BJ (cell line): Measurements from ENCODE around the gene SGTA. TPM values are rescaled to one million over a fixed set of nuclear protein-coding genes. Genes with fewer than 3 reads are reported as not detected.

ENCODE experiments used
- CTCF ChIA-PET: fragments of 350-600 bp; formaldehyde crosslinking; extraction: SDS; loops from one replicate; lab custom pipeline; 2021; ENCODE audit warnings: antibody characterized with exemption, inconsistent platforms; lab: Yijun Ruan, JAX
- POLR2A ChIA-PET: fragments of 300-600 bp; sonication (Branson Sonifier 250); formaldehyde crosslinking; extraction: SDS; loops from one replicate; lab custom pipeline; 2021; ENCODE audit warnings: antibody characterized with exemption; lab: Charles Lee
- DNase-seq: peaks from one replicate; pipeline ENCODE4 v3.0.0-alpha.2; 2011; ENCODE audit warnings: low read depth
- H3K27me3 ChIP-seq: 2 replicates; pipeline ENCODE4 v1.6.0; 2011; ENCODE audit warnings: low read length; ENCODE audit not compliant: control insufficient read depth, insufficient read depth
- H3K36me3 ChIP-seq: 2 replicates; pipeline ENCODE4 v1.5.1; 2011; ENCODE audit warnings: low read length; ENCODE audit not compliant: control insufficient read depth, insufficient read depth
- H3K4me3 ChIP-seq: 2 replicates; pipeline ENCODE4 v1.5.1; 2011; ENCODE audit warnings: low read depth, mild to moderate bottlenecking, control low read depth, low read length
- polyA plus RNA-seq: library from polyadenylated mRNA; depleted of rRNA; stranded (reverse); fragments of >200 nt; gene quantifications from 2 replicates; pipeline ENCODE4 v1.2.3, GENCODE V29; 2011
- TF ChIP-seq, protein P1 (sequence below): IDR thresholded peaks from 2 replicates; pipeline ENCODE4 v1.5.1; 2011; ENCODE audit warnings: low read depth, mild to moderate bottlenecking, control low read depth, inconsistent platforms, low read length, moderate library complexity; ENCODE audit not compliant: insufficient read depth

SGTA gene
- polyA plus RNA-seq, 1 experiment: 88.2 TPM

GRCh38 chr19:2721570-2722540 is 61.2 kb downstream of the SGTA start:
- TF ChIP-seq, protein P1, sequence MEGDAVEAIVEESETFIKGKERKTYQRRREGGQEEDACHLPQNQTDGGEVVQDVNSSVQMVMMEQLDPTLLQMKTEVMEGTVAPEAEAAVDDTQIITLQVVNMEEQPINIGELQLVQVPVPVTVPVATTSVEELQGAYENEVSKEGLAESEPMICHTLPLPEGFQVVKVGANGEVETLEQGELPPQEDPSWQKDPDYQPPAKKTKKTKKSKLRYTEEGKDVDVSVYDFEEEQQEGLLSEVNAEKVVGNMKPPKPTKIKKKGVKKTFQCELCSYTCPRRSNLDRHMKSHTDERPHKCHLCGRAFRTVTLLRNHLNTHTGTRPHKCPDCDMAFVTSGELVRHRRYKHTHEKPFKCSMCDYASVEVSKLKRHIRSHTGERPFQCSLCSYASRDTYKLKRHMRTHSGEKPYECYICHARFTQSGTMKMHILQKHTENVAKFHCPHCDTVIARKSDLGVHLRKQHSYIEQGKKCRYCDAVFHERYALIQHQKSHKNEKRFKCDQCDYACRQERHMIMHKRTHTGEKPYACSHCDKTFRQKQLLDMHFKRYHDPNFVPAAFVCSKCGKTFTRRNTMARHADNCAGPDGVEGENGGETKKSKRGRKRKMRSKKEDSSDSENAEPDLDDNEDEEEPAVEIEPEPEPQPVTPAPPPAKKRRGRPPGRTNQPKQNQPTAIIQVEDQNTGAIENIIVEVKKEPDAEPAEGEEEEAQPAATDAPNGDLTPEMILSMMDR: no peak
- CTCF ChIA-PET: interaction anchor here (2.4 kb wide), 1 partner anchor 73 kb away, joined by 15 read pairs; no protein-coding TSS in a partner anchor
- H3K27me3 ChIP-seq: peaks cover 4% of the 10 kb centered on the region; the same call in 1 of the 2 replicates
- no peak for DNase-seq
- no peaks in the 10 kb centered on the region for H3K36me3 ChIP-seq
- H3K4me3 ChIP-seq: peak overlapping the region; percentile 64
- POLR2A ChIA-PET: no interaction called here

GRCh38 chr19:2720777-2721569 is 62.1 kb downstream of the SGTA start, which contains the start of gene DIRAS1:
Gene DIRAS1 (minus strand): TSS chr19:2721372. CDS start chr19:2717806, 3,566 bp downstream.
- H3K27me3 ChIP-seq: no peaks in the 10 kb centered on the region

GRCh38 chr19:2719920-2720776 is 62.9 kb downstream of the SGTA start:
- H3K27me3 ChIP-seq: no peaks in the 10 kb centered on the region
- ChIA-PET POLR2A (no interaction called here), CTCF (interaction anchor here (1.0 kb wide), 1 partner anchor 28 kb away, joined by 3 read pairs; no protein-coding TSS in a partner anchor)
- H3K4me3 ChIP-seq: peak overlapping the region; percentile 64
- DNase-seq: no peak
- H3K36me3 ChIP-seq: peaks cover 1% of the 10 kb centered on the region; the same call in 1 of the 2 replicates
- TF ChIP-seq, protein P1: 0 out of 2 replicates have a peak, but pooled peaks have one; percentile 18

More at GRCh38 chr19:2720777-2721569, 62.1 kb downstream of the SGTA start, which contains the start of gene DIRAS1:
- CTCF ChIA-PET: interaction anchor here (1.0 kb wide), 1 partner anchor 27 kb away, joined by 3 read pairs; no protein-coding TSS in a partner anchor
- TF ChIP-seq, protein P1: no peak
- POLR2A ChIA-PET: no interaction called here
- DNase-seq: no peak
- H3K4me3 ChIP-seq: peak within 1 kb of the TSS; percentile 64
- H3K36me3 ChIP-seq: peaks cover 1% of the 10 kb centered on the region; the same call in 1 of the 2 replicates

DNA sequence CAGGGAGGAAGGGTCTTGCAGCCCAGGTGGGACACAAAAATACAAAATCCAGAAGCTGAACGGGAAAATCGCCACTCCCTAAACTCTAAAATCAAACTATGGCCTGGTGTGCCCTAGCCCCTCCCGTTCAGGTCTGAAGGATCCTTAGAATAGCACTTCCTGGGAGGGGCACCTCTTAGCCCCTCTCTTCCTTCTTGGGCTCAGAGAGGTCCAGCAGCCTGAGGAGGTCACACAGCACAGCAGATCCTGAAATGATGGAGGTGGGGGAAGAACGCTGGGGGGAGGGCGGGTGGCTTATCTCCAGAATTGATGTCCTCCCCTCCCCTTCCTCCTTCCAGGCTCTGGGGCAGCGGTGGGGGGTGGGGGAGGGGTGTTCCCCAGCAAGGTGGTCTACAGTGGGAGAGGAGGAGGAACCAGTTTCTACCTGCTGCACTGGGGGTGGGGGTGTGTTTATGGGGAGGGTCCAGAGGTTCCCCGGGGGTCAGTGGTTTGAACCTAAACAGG is 63.8 kb downstream of the SGTA start:
- H3K36me3 ChIP-seq: peaks cover 1% of the 10 kb centered on the region; the same call in 1 of the 2 replicates
- ChIA-PET POLR2A (no interaction called here), CTCF (no interaction called here)
- H3K27me3 ChIP-seq: no peaks in the 10 kb centered on the region
- no peak overlapping the region for H3K4me3 ChIP-seq
- no peak for DNase-seq
- TF ChIP-seq, protein P1: no peak
